HG03060 (cell line): ENCODE measurements around the gene ZNF516.

Experiments used
- ATAC-seq: cut with Tn5 transposase; IDR thresholded peaks from one replicate; pipeline ENCODE4 v1.9.1; 2021; ENCODE audit warnings: low read depth, moderate number of reproducible peaks; ENCODE audit not compliant: unreplicated experiment

Gene ZNF516

DNA sequence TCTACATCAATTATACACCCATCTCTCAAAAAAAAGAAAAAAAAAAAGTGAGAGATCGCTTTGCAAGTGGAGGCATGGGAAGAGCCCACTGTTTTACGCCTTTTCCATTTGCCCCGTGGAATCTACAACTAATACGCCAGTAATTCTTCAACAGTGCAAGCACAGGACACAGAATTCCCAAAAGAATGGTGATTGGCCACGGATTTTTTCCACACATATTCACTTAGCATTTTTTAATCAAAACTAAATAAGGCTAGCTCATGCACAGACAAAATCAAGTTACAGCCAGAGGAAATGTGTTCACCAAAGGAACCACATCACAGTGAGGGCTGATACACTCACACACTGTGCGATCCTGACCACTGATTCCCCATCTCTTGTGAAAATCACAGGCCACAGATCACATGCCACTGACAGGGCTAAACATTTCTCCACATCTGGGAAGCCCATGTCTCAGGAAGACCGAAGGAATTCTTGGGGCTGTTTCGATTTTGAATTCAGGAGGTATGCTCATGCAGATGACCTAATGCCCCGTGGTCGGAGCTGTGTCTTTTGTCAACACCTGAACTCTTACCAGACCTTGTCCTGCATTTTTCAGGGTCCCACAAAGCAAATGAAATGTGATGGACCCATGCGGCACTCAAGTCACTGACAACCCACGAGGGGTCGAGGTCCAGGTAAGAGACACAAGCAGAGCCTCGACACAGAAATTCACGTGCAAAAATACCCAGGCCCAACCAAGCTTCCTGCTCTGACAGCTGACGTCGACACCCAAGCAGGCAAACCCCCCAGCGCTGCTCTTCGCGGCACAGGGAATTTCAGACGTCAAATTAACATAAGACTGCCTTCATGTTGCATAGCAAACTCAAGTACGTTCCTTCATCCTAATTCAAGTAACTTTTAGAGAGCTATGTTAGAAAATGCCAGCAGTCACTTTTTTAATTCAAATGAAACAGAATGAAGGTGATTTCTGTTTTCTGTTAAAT, 69.6 kb downstream of the ZNF516 start:
- ATAC-seq: no peak

GRCh38 chr18:76422838-76423237, 72.2 kb downstream of the ZNF516 start:
- no peak for ATAC-seq

GRCh38 chr18:76422121-76422520, 72.9 kb downstream of the ZNF516 start:
- ATAC-seq: no peak

- no peak for ATAC-seq
Observed at GRCh38 chr18:76421685-76422078, 73.4 kb downstream of the ZNF516 start.

DNA sequence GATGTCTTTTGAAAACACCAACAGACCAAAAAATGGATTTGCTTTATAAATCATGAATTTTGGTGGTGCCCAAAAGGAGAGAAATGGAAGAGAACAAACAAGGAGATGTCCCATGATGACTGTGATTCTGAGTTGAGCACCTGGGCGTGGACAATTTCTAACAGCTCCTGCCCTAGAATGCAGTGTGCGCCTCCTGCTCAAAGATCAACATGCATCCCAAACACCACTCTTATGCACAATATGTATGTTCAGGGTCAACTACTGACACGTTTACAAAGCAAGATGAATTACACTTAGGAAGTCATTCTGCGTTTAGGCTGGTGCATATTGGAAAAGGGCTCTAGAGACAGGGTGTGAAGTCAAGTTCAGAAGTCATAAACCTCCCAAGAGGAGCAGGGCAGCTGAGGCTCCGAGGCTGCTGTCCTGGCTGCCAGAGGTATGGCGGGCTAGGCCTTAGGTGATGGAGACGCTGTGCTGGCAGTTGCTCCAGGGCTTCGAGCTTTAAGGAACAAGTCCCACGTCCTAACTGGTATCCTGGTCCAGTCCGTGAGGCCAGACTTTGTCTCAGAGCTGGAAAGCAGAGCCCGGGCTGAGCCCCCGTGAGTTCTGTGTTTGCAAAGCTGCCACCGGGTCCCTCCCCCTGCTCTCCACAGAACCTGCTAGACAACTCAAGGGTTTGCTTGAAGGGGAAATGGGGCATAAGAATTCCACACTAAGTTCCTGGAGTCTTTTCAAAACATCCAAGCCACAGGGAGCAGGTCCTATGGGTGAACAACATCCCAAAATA, 74.0 kb downstream of the ZNF516 start:
- ATAC-seq: no peak

DNA sequence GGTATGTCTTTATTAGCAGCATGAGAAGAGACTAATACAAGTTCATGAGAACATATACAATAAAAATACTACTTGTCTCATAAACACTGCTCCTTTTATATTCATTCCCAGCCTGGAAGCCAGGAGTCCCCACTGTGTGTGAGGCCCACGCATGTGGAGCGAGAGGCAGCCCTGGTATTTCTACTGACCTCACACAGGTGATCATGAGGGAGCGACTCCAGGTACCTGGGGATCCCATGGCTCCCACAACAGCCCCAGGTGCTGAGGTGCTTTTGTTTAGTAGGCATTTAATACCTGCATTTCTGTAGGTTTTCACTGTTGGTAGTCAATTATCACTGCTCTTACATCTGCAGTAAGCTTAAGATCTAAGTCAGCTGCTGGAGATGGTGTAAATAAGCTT, 75.2 kb downstream of the ZNF516 start:
- no peak for ATAC-seq

- no peak for ATAC-seq
Observed at GRCh38 chr18:76416911-76417310, 78.1 kb downstream of the ZNF516 start.

DNA sequence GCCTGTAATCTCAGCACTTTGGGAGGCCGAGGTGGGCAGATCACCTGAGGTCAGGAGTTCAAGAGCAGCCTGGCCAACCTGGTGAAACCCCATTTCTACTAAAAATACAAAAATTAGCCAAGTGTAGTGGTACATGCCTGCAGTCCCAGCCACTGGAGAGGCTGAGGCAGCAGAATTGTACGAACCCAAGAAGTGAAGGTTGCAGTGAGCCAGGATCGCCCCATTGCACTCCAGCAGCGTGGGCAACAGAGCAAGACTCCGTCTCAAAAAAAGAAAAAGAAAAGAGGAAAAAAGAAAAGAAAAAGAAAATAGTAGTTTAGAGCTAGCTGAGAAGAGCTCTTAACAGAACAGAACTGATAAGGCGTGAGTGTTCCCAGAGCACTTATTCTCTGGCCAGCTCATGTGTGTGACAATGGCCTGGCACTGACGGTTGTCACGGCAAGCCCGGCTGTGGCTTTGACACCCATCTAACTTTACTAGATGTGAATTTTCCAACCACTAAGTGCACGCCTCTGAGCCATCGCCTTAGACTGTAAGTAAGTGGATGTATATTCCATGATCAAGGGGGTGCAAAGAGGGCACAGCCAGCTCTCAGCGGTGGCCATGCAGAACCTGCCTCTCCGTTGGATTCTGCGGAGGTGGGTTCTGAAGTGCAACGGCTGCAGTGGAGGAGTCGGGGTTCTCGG, 80.0 kb downstream of the ZNF516 start:
- ATAC-seq: no peak

DNA sequence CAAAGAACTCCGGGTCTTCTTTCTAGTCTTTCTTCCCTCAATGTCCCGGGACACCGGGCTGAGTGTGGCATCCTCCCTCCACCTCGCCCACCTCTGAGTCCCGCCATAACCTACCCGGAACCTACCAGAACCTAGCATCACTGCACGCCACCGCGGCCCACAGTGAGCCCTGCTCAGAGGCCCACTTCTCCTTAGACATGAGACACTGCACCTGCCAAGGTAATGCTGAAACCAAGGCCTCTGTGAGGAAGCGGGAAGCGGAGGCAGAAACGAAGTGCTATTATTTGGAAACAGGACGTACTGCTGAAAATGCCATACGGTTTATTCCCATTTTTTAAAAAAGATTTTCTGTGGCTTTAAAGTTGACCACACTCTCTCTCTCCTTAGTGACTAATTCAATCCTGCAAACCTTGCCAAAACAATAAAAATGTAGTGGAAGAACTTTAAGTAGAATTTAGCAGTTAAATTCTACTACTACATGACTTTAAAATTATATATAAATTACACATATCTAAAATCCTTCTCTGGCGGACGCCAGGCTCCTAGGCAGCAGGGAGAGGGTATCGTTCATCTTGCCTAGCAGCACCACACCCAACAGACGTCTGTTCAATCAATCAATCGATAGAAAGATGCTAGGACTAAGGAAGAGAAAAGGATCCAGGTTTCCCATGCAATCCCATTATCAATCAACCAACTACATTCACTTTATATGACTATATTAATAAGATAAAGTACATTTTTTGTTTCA, 82.0 kb downstream of the ZNF516 start:
- ATAC-seq: no peak

GRCh38 chr18:76412010-76412817, 82.8 kb downstream of the ZNF516 start:
- no peak for ATAC-seq

GRCh38 chr18:76410660-76411417, 84.2 kb downstream of the ZNF516 start:
- peak; percentile 66 for ATAC-seq

DNA sequence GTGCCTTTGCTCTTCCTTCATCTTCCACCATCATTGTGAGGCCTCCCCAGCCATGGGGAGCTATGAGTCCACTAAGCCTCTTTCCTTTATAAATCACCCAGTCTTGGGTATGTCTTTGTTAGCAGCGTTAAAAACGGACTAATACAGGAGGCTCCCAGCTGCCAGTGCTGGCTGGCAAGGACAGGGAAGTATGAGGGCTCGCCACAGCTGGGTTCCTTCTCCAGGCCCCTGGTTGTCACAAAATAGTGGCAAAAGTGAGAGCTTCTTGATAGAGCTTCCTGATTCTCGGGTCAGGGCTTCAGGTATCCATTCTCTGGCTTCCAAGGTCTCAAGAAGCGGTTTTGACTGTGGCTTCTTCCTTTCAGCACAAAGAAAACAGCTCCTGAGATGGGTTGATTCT, 85.0 kb downstream of the ZNF516 start:
- no peak for ATAC-seq

- ATAC-seq: no peak
Observed at GRCh38 chr18:76408480-76409067, 86.5 kb downstream of the ZNF516 start.

- no peak for ATAC-seq
Observed at GRCh38 chr18:76407681-76408080, 87.4 kb downstream of the ZNF516 start.

- no peak for ATAC-seq
Observed at GRCh38 chr18:76406791-76407190, 88.3 kb downstream of the ZNF516 start.

DNA sequence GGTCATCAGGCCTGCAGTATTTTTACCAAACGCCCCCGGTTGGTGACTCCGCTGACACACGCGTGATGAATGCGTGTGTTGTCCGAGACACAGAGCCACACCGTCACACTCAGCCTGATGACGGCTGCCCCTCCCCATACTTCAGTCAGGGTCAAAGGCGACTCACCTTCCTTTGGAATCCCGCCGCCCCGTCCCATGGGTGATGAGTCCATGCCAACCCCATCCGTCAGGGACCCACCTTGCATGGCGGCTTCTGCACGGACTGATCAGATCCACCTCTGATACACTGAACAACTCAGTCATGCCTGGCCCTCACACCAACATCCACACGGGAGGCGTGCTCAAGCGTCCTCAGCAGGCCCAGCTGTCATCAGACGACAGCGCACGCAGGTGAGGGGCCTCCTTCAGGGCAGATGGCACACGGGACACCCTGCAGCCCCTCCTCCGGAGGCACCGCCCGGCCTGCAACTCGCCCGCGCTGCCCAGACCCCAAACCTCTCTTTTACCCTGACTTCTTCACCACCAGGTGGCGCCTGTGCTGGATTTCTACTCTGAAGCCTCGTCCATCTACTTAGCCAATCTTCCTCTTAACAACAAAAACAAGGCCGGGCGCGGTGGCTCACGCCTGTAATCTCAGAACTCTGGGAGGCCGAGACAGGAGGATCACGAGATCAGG, 89.2 kb downstream of the ZNF516 start:
- no peak for ATAC-seq

GRCh38 chr18:76405280-76405679, 89.8 kb downstream of the ZNF516 start:
- ATAC-seq: no peak

DNA sequence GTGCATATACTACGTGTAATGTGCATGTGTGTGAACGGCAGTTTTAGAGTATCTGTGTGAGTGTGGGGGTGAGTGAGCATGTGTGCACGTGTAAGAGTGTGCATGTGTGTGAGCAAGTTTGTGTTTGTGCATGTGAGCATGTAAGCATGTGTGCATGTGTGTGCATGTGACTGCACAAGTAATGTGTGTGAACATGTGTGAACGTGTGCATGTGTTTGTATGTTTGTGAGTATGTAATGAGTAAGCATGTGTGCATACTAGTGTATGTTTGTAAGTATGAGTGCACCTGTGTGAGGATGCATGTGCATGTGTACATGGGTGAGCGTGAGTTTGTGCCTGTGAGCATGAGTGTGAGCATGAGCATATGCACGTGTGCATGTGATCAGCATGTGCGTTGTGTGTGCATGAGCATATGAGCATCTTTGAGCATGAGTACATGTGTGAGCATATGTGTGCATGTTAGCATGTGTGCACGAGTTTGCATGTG, 90.7 kb downstream of the ZNF516 start:
- no peak for ATAC-seq
